Thoracic aorta (tissue), 2 donors: ENCODE data around the gene EBI3. TPM values are rescaled to one million over a fixed set of nuclear protein-coding genes. Genes with fewer than 3 reads are reported as not detected.

Experiments
- ATAC-seq: fragments of 150-250 bp; one replicate; pipeline ENCODE4 v1.8.0; 2017; ENCODE audit warnings: low read depth; ENCODE audit not compliant: insufficient number of reproducible peaks, low FRiP score
- DNase-seq: peaks from one replicate; pipeline ENCODE4 v3.0.0-alpha.2; 2020; ENCODE audit warnings: low spot score
- H3K27ac ChIP-seq, 2 donors: fragments of 200-600 bp; sonication (generic); 1 replicate in 1 of 2; 2 replicates in 1 of 2; pipeline ENCODE4 v1.5.1; 2016; ENCODE audit warnings: mild to moderate bottlenecking in 2 of 2, moderate library complexity in 2 of 2
- H3K27me3 ChIP-seq: fragments of 200-600 bp; sonication (generic); replicated peaks from 2 replicates; pipeline ENCODE4 v1.6.0; 2016; ENCODE audit warnings: mild to moderate bottlenecking; ENCODE audit not compliant: insufficient read depth
- H3K36me3 ChIP-seq: fragments of 200-600 bp; sonication (generic); one replicate; pipeline ENCODE4 v1.5.1; 2016
- H3K4me1 ChIP-seq, 2 donors: fragments of 200-600 bp; sonication (generic); 1 replicate in 1 of 2; 2 replicates in 1 of 2; pipeline versions ENCODE4 v1.5.1 to v1.6.0; 2016; ENCODE audit warnings: low read depth in 2 of 2, mild to moderate bottlenecking in 1 of 2; ENCODE audit not compliant: control insufficient read depth in 1 of 2
- H3K4me3 ChIP-seq: fragments of 200-600 bp; sonication (generic); 2 replicates; pipeline ENCODE4 v1.5.1; 2016; ENCODE audit warnings: mild to moderate bottlenecking
- H3K9me3 ChIP-seq: fragments of 200-600 bp; sonication (generic); 2 replicates; pipeline ENCODE4 v1.5.1; 2016
- CTCF ChIP-seq: fragments of 200-600 bp; sonication (generic); IDR thresholded peaks from one replicate; pipeline ENCODE4 v1.5.1; 2019; ENCODE audit warnings: antibody characterized with exemption
- total RNA-seq, 2 donors: library from RNA; depleted of rRNA; stranded (reverse); fragments of >200 nt; gene quantifications; one replicate each; pipeline versions ENCODE4 v1.1.0 to v1.2.3, GENCODE V29; 2016

EBI3 gene
- total RNA-seq, 2 donors from 2014 or later, result 1.9 to 16.1 TPM

- H3K27ac ChIP-seq, result no peak overlapping the region
- H3K9me3 ChIP-seq, result no peaks in the 10 kb centered on the region
- ATAC-seq (no peak), DNase-seq (no peak)
- no peak overlapping the region for H3K4me3 ChIP-seq
- peaks cover 0 to 10% of the 10 kb centered on the region in 2 donors for H3K4me1 ChIP-seq
- TF ChIP-seq CTCF, result no peak
- peaks cover 23% of the 10 kb centered on the region for H3K27me3 ChIP-seq
- no peaks in the 10 kb centered on the region for H3K36me3 ChIP-seq
Measured at GRCh38 chr19:4197625-4198466, 31.5 kb upstream of the EBI3 start.

DNA sequence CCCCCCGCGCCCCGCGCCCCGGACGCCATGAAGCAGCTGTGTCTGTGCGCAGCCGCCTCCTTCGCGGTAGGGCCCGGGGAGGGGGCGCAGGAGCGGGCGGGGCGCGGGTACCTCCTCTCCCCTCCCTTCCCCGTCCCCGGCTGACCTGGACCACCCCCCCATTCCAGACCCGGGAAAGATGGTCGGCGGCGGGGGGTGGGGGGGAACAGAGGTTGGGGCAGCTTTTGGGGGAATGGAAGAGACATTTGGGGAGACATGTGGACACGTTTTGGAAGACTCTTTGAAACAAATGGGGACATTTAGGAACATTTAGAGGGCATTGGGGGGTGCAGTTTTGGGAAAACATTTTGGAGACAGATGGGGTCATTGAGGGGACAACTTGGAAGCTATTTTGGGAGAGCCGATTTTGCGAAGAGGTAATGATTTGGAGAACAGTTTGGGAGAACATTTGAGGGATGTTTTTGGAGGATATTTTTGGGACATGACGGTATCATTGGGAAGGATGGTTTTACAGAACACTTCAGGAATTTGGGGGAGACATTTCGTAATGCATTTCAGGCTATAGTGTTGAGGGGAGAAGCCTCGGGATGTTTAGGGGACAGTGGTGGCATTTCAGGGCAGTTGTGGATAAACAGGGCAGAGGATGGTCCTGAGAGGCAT, 30.7 kb upstream of the EBI3 start:
- no peak for TF ChIP-seq CTCF
- H3K27ac ChIP-seq, result no peak overlapping the region
- H3K27me3 ChIP-seq, result peaks cover 23% of the 10 kb centered on the region
- DNase-seq (no peak), ATAC-seq (no peak)
- H3K36me3 ChIP-seq, result no peaks in the 10 kb centered on the region
- no peaks in the 10 kb centered on the region for H3K9me3 ChIP-seq
- H3K4me1 ChIP-seq, result peaks cover 0 to 10% of the 10 kb centered on the region in 2 donors
- H3K4me3 ChIP-seq, result no peak overlapping the region

DNA sequence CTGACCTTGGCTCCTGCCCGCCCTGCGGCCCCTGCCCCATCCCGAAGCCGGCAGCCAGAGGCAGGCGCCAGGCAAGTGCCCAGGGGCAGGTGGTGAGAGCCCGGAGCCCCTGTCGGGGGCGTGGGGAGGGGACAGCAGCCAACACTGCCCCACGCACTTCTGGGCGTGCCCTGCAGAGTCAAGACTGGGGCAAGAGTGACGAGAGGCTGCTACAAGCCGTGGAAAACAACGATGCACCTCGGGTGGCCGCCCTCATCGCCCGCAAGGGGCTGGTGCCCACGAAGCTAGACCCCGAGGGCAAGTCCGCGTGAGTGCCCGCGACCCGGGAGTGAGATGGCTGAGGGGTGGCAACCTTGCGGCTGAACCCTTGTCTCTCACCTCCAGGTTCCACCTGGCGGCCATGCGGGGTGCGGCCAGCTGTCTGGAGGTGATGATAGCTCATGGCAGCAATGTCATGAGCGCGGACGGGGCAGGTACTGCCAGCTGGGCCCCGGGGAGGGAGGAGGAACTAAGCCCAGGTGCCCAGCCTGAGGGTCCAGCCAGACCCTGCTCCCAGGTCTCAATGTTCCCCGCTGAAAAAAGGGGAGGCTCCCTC, 29.5 kb upstream of the EBI3 start:
- DNase-seq (no peak), ATAC-seq (no peak)
- no peaks in the 10 kb centered on the region for H3K36me3 ChIP-seq
- H3K9me3 ChIP-seq, result no peaks in the 10 kb centered on the region
- H3K27ac ChIP-seq, result no peak overlapping the region
- no peak for TF ChIP-seq CTCF
- H3K4me1 ChIP-seq, result peaks cover 0 to 10% of the 10 kb centered on the region in 2 donors
- H3K27me3 ChIP-seq, result peaks cover 27% of the 10 kb centered on the region
- no peak overlapping the region for H3K4me3 ChIP-seq

DNA sequence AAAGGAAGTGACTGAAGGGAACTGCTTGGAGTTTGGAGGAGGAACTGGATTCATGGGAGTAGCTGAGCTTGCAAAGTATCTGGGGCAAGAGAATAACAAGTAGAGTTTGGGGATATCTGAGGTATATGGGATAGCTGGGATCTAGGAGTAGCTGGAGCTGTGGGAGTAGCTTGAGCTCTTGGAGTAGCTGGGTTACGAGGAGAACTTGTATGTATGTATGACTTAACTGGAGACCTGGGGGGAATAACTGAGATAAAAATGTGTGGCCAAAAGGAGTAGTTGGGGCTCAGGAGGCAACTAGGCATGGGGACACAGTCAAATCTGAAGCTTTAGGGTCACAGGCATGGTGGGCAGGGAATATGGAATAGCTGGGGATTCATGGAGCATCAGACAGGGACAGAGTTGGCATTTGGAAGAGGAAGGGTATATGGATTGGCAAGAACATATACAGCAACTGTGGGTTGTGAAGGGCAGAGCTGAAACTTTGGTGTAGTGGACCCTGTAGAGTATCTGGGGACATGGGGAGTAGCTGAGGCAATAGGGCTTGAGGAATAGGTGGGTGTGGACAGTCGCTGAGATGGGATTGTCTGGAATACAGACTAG, 28.3 kb upstream of the EBI3 start:
- no peak overlapping the region for H3K4me3 ChIP-seq
- no peak for DNase-seq
- ATAC-seq, result no peak
- no peak for TF ChIP-seq CTCF
- H3K27ac ChIP-seq, result no peak overlapping the region
- H3K9me3 ChIP-seq, result no peaks in the 10 kb centered on the region
- peaks cover 21% of the 10 kb centered on the region for H3K27me3 ChIP-seq
- peaks cover 0 to 10% of the 10 kb centered on the region in 2 donors for H3K4me1 ChIP-seq
- H3K36me3 ChIP-seq, result no peaks in the 10 kb centered on the region

- Histone ChIP-seq H3K36me3 (no peaks in the 10 kb centered on the region), H3K4me1 (peaks cover 0 to 10% of the 10 kb centered on the region in 2 donors), H3K4me3 (no peak overlapping the region), H3K9me3 (no peaks in the 10 kb centered on the region), H3K27ac (no peak overlapping the region), H3K27me3 (peaks cover 13% of the 10 kb centered on the region)
- TF ChIP-seq CTCF, result no peak
- ATAC-seq (no peak), DNase-seq (no peak)
Measured at GRCh38 chr19:4201798-4202197, 27.5 kb upstream of the EBI3 start.
